KMS-11 (cell line): ENCODE data around the gene C14orf119.

Source experiments
- H2AFZ ChIP-seq: fragments of 200-600 bp; sonication (generic); 2 replicates; pipeline ENCODE4 v1.6.1; 2016; ENCODE audit warnings: antibody characterized with exemption, mixed run types, low read depth
- H3K27ac ChIP-seq: fragments of 200-600 bp; sonication (generic); 2 replicates; pipeline ENCODE4 v1.6.1; 2016; ENCODE audit warnings: mild to moderate bottlenecking, mixed run types
- H3K27me3 ChIP-seq: fragments of 200-600 bp; sonication (generic); 2 replicates; pipeline ENCODE4 v1.6.1; 2017; ENCODE audit warnings: mild to moderate bottlenecking, low read depth, mixed run types, moderate library complexity; ENCODE audit not compliant: insufficient read depth
- H3K36me3 ChIP-seq: fragments of 200-600 bp; sonication (generic); 2 replicates; pipeline ENCODE4 v1.6.1; 2017; ENCODE audit warnings: mild to moderate bottlenecking, mixed run types; ENCODE audit not compliant: insufficient read depth
- H3K4me1 ChIP-seq: fragments of 200-600 bp; sonication (generic); 2 replicates; pipeline ENCODE4 v1.6.1; 2016; ENCODE audit warnings: mild to moderate bottlenecking, low read depth, mixed run types; ENCODE audit not compliant: poor library complexity, severe bottlenecking
- H3K4me2 ChIP-seq: fragments of 200-600 bp; sonication (generic); 2 replicates; pipeline ENCODE4 v1.7.0; 2016; ENCODE audit warnings: mild to moderate bottlenecking, mixed run types
- H3K4me3 ChIP-seq: fragments of 200-600 bp; sonication (generic); IDR thresholded peaks from 2 replicates; pipeline ENCODE4 v1.6.1; 2017; ENCODE audit warnings: low read depth, low read length, mixed read lengths; ENCODE audit not compliant: insufficient read depth
- H3K79me2 ChIP-seq: fragments of 200-600 bp; sonication (generic); 2 replicates; pipeline ENCODE4 v1.6.1; 2016; ENCODE audit warnings: low read depth, mixed run types; ENCODE audit not compliant: insufficient read depth
- H3K9ac ChIP-seq: fragments of 200-600 bp; sonication (generic); 2 replicates; pipeline ENCODE4 v1.6.1; 2016; ENCODE audit warnings: mild to moderate bottlenecking, mixed run types
- H4K20me1 ChIP-seq: fragments of 200-600 bp; sonication (generic); 2 replicates; pipeline ENCODE4 v1.6.1; 2016; ENCODE audit warnings: mild to moderate bottlenecking, mixed run types; ENCODE audit not compliant: insufficient read depth
- CTCF ChIP-seq: fragments of 200-600 bp; sonication (generic); conservative IDR thresholded peaks from 2 replicates; pipeline ENCODE4 v1.6.1; 2017; ENCODE audit warnings: low read depth, mild to moderate bottlenecking, antibody characterized with exemption, low read length, moderate library complexity, mixed read lengths

Gene C14orf119

GRCh38 chr14:23114120-23114458 is 18.8 kb downstream of the C14orf119 start:
- H3K4me3 ChIP-seq = no peak overlapping the region
- H3K27me3 ChIP-seq = no peaks in the 10 kb centered on the region
- H2AFZ ChIP-seq = no peak overlapping the region
- no peaks in the 10 kb centered on the region for H3K36me3 ChIP-seq
- H3K79me2 ChIP-seq = no peaks in the 10 kb centered on the region
- no peaks in the 10 kb centered on the region for H3K4me1 ChIP-seq
- no peak overlapping the region for H3K9ac ChIP-seq
- H3K27ac ChIP-seq = no peak overlapping the region
- no peak overlapping the region for H3K4me2 ChIP-seq
- no peaks in the 10 kb centered on the region for H4K20me1 ChIP-seq
- TF ChIP-seq CTCF = no peak

- H3K4me3 ChIP-seq = no peak overlapping the region
- no peaks in the 10 kb centered on the region for H3K79me2 ChIP-seq
- H3K27ac ChIP-seq = no peak overlapping the region
- TF ChIP-seq CTCF = no peak
- H4K20me1 ChIP-seq = no peaks in the 10 kb centered on the region
- H3K9ac ChIP-seq = no peak overlapping the region
- H3K27me3 ChIP-seq = no peaks in the 10 kb centered on the region
- no peaks in the 10 kb centered on the region for H3K4me1 ChIP-seq
- no peaks in the 10 kb centered on the region for H3K36me3 ChIP-seq
- H2AFZ ChIP-seq = no peak overlapping the region
- H3K4me2 ChIP-seq = no peak overlapping the region
These were observed 19.3 kb downstream of the C14orf119 start for GRCh38 chr14:23114669-23115038.

GRCh38 chr14:23115039-23115731 is 19.9 kb downstream of the C14orf119 start:
- Histone ChIP-seq H3K27ac (no peak overlapping the region), H3K79me2 (no peaks in the 10 kb centered on the region), H3K36me3 (no peaks in the 10 kb centered on the region), H3K4me2 (no peak overlapping the region), H3K27me3 (no peaks in the 10 kb centered on the region), H2AFZ (no peak overlapping the region), H3K4me3 (no peak overlapping the region), H3K4me1 (no peaks in the 10 kb centered on the region), H3K9ac (no peak overlapping the region), H4K20me1 (no peaks in the 10 kb centered on the region)
- no peak for TF ChIP-seq CTCF

- Histone ChIP-seq H3K79me2 (no peaks in the 10 kb centered on the region), H3K36me3 (no peaks in the 10 kb centered on the region), H3K27ac (no peak overlapping the region), H2AFZ (no peak overlapping the region), H3K27me3 (no peaks in the 10 kb centered on the region), H4K20me1 (no peaks in the 10 kb centered on the region), H3K9ac (no peak overlapping the region), H3K4me1 (peaks cover 5% of the 10 kb centered on the region), H3K4me2 (no peak overlapping the region), H3K4me3 (no peak overlapping the region)
- no peak for TF ChIP-seq CTCF
These were observed 20.6 kb downstream of the C14orf119 start for GRCh38 chr14:23115918-23116317.
